Measurements from ENCODE around the gene NABP2. TPM values are rescaled to one million over a fixed set of nuclear protein-coding genes. Genes with fewer than 3 reads are reported as not detected.

The NABP2 gene
- total and polyA plus RNA-seq, 2 of the 4 experiments (the other 2 are of a cell fraction): 29.2 to 37.4 TPM

- no peak for TF ChIP-seq FOS (IDR thresholded peaks at IDR 0.05; ENCODE audit: low read depth, low read length)
- in situ Hi-C loops (cut with MboI; ENCODE audit: low sequenced_read_pairs) (no loop called here), dilution Hi-C loops (cut with HindIII; ENCODE audit: low sequenced_read_pairs, unreplicated experiment) (no loop called here)
These were observed 20.4 kb downstream of the NABP2 start for GRCh38 chr12:56244494-56244893.

More at GRCh38 chr12:56244494-56244893, 20.4 kb downstream of the NABP2 start:
- BruUV-seq (replicated peaks): no TSS peak
- no peak overlapping the region for H4K5ac ChIP-seq (ENCODE audit: low read depth, low read length)
- H4K8ac ChIP-seq (ENCODE audit: low read depth in 2 of 2, low read length in 2 of 2): no peak overlapping the region
- no peak overlapping the region for H2BK120ac ChIP-seq (ENCODE audit: low read depth, low read length)
- intact Hi-C loops (cut with micrococcal nuclease): no loop called here
- peaks cover 17 to 64% of the 10 kb centered on the region in 2 experiments for H3K79me1 ChIP-seq (ENCODE audit: low read depth in 1 of 2, low read length in 2 of 2)
- no peak overlapping the region for H2BK5ac ChIP-seq (ENCODE audit: low read depth, low read length, poor library complexity, severe bottlenecking)
- no peak overlapping the region for H3K4me2 ChIP-seq (ENCODE audit: low read depth, low read length)
- CTCF ChIA-PET: no interaction called here
- peaks cover 9% of the 10 kb centered on the region; the same call in 1 of the 2 replicates for H3K9me1 ChIP-seq (ENCODE audit: insufficient read depth, low read length)
- no peak overlapping the region for H2AK5ac ChIP-seq (ENCODE audit: low read depth, low read length)
- no peak overlapping the region for H3K14ac ChIP-seq (replicated peaks; ENCODE audit: low read depth, low read length)
- peaks cover 26% of the 10 kb centered on the region for H4K20me1 ChIP-seq (ENCODE audit: insufficient read depth, low read length)
- H2AK9ac ChIP-seq (replicated peaks; ENCODE audit: low read depth, low read length, poor library complexity): no peak overlapping the region
- peaks cover 87% of the 10 kb centered on the region for H3K36me3 ChIP-seq (ENCODE audit: control insufficient read depth, insufficient read depth, low read length)
- H3K4ac ChIP-seq (ENCODE audit: low read depth, low read length): no peak overlapping the region
- H3K27ac ChIP-seq (ENCODE audit: insufficient read depth, low read length): no peak overlapping the region
- POLR2A ChIA-PET (ENCODE audit: unreplicated experiment): no interaction called here
- no peak overlapping the region for H3K9ac ChIP-seq (ENCODE audit: low read depth, low read length)
- no peaks in the 10 kb centered on the region for H3K9me3 ChIP-seq (ENCODE audit: control insufficient read depth, insufficient read depth, low read length)
- H2BK15ac ChIP-seq (ENCODE audit: low read depth, low read length): no peak overlapping the region
- ATAC-seq (ENCODE audit: low read depth): no peak
- no peak for DNase-seq
- no peak overlapping the region for H3K23ac ChIP-seq (ENCODE audit: low read depth, low read length)
- H4K91ac ChIP-seq (ENCODE audit: insufficient read depth, low read depth, low read length): no peak overlapping the region
- H3K4me1 ChIP-seq (ENCODE audit: control insufficient read depth, insufficient read depth, low read length): peaks cover 7% of the 10 kb centered on the region
- H3K27me3 ChIP-seq (ENCODE audit: control insufficient read depth, insufficient read depth, low read length): no peaks in the 10 kb centered on the region
- no peak overlapping the region for H3K56ac ChIP-seq (ENCODE audit: extremely low read depth, insufficient read depth, low read length)
- WGBS, 2 experiments (ENCODE audit: extremely low coverage in 2 of 2, insufficient read length in 1 of 2): no CpG with 5 or more reads among the region's 14 CpGs
- H3K4me3 ChIP-seq (ENCODE audit: insufficient read depth, low read depth, low read length): no peak overlapping the region
- no peak overlapping the region for H2BK20ac ChIP-seq (ENCODE audit: low read depth, low read length)
- H2AFZ ChIP-seq (replicated peaks; ENCODE audit: low read length, poor library complexity): peak overlapping the region; percentile 11
- H3K18ac ChIP-seq (ENCODE audit: low read depth, low read length): no peak overlapping the region
